Fibroblast of lung (primary cell): ENCODE data around the gene MAP3K4. TPM values are rescaled to one million over a fixed set of nuclear protein-coding genes. Genes with fewer than 3 reads are reported as not detected.

ENCODE experiments used
- DNase-seq, 2 donors: peaks; one replicate each; pipeline versions ENCODE4 v3.0.0 to v3.0.0-alpha.2; 2010; ENCODE audit warnings: low read depth in 2 of 2
- H2AFZ ChIP-seq: 2 replicates; pipeline ENCODE4 v1.5.1; 2012; ENCODE audit warnings: low read length, control low read depth, inconsistent platforms
- H3K27ac ChIP-seq: 2 replicates; pipeline ENCODE4 v1.5.1; 2011; ENCODE audit warnings: low read length, control low read depth; ENCODE audit not compliant: insufficient read depth
- H3K27me3 ChIP-seq: 2 replicates; pipeline ENCODE4 v1.5.1; 2011; ENCODE audit warnings: mild to moderate bottlenecking, low read length; ENCODE audit not compliant: control insufficient read depth, insufficient read depth
- H3K36me3 ChIP-seq: 2 replicates; pipeline ENCODE4 v1.5.1; 2011; ENCODE audit warnings: low read length; ENCODE audit not compliant: control insufficient read depth, insufficient read depth
- H3K4me1 ChIP-seq: 2 replicates; pipeline ENCODE4 v1.5.1; 2011; ENCODE audit warnings: low read length; ENCODE audit not compliant: control insufficient read depth, insufficient read depth; ENCODE audit errors: extremely low read depth
- H3K4me2 ChIP-seq: 2 replicates; pipeline ENCODE4 v1.5.1; 2011; ENCODE audit warnings: low read length, control low read depth; ENCODE audit not compliant: insufficient read depth; ENCODE audit errors: extremely low read depth
- H3K4me3 ChIP-seq, 4 experiments: fragments of 200-600 bp in 1 of 4; sonication (generic) in 1 of 4; replicated peaks in 1 of 4; 2 replicates each; pipeline ENCODE4 v1.5.1; 2011 to 2016; ENCODE audit warnings: low read length in 4 of 4, low read depth in 3 of 4, mild to moderate bottlenecking in 3 of 4, control low read depth in 2 of 4, inconsistent platforms in 1 of 4, mixed read lengths in 1 of 4; ENCODE audit not compliant: insufficient read depth in 1 of 4; ENCODE audit errors: control extremely low read depth in 1 of 4
- H3K79me2 ChIP-seq: 2 replicates; pipeline ENCODE4 v1.5.1; 2012; ENCODE audit warnings: mild to moderate bottlenecking, low read length, inconsistent platforms; ENCODE audit not compliant: control insufficient read depth, insufficient read depth
- H3K9ac ChIP-seq: 2 replicates; pipeline ENCODE4 v1.5.1; 2011; ENCODE audit warnings: mild to moderate bottlenecking, low read length, control low read depth; ENCODE audit not compliant: insufficient read depth
- H3K9me3 ChIP-seq: 2 replicates; pipeline ENCODE4 v1.5.1; 2012; ENCODE audit warnings: low read depth, low read length; ENCODE audit not compliant: control insufficient read depth, insufficient read depth
- H4K20me1 ChIP-seq: 2 replicates; pipeline ENCODE4 v1.5.1; 2011; ENCODE audit warnings: low read length; ENCODE audit not compliant: control insufficient read depth, insufficient read depth; ENCODE audit errors: extremely low read depth
- CTCF ChIP-seq, 2 donors: IDR thresholded peaks in 1 of 2; conservative IDR thresholded peaks in 1 of 2; 1 replicate in 1 of 2; 2 replicates in 1 of 2; pipeline ENCODE4 v1.5.1; 2011 to 2012; ENCODE audit warnings: low read length in 2 of 2, control low read depth in 1 of 2, inconsistent platforms in 1 of 2, low read depth in 1 of 2, mild to moderate bottlenecking in 1 of 2
- EZH2 ChIP-seq: IDR thresholded peaks from 2 replicates; pipeline ENCODE4 v1.5.1; 2012; ENCODE audit warnings: low read length, control low read depth, mild to moderate bottlenecking; ENCODE audit errors: missing control alignments
- polyA plus RNA-seq, 2 donors: library from polyadenylated mRNA; depleted of rRNA in 1 of 2; stranded (reverse) in 1 of 2; unstranded in 1 of 2; fragments of >200 nt; gene quantifications; 2 replicates each; pipeline ENCODE4 v1.2.1, GENCODE V29; 2011 to 2012; ENCODE audit warnings: missing spikeins in 1 of 2
- total RNA-seq: library from RNA; depleted of rRNA; stranded (reverse); fragments of >200 nt; gene quantifications from 2 replicates; pipeline ENCODE4 v1.2.1, GENCODE V29; 2014

MAP3K4 gene
- total and polyA plus RNA-seq, 2 donors (not counting 1 experiment from before 2014, with no cell fraction given): 9.1 to 44.4 TPM

- no peaks in the 10 kb centered on the region for H4K20me1 ChIP-seq
- no peak overlapping the region for H2AFZ ChIP-seq
- H3K9ac ChIP-seq: no peak overlapping the region
- H3K9me3 ChIP-seq: no peaks in the 10 kb centered on the region
- H3K27me3 ChIP-seq: no peaks in the 10 kb centered on the region
- H3K27ac ChIP-seq: no peak overlapping the region
- no peaks in the 10 kb centered on the region for H3K79me2 ChIP-seq
- peaks cover 4% of the 10 kb centered on the region for H3K4me1 ChIP-seq
- DNase-seq: no peak
- peaks cover 12% of the 10 kb centered on the region for H3K36me3 ChIP-seq
- H3K4me2 ChIP-seq: no peak overlapping the region
- no peak for TF ChIP-seq CTCF (conservative IDR thresholded peaks at IDR 0.05 in 1 of 2, IDR thresholded peaks at IDR 0.05 in 1 of 2; ENCODE audit: low read depth in 1 of 2, low read length in 2 of 2)
- no peak for TF ChIP-seq EZH2
- no peak overlapping the region for H3K4me3 ChIP-seq
Observed at GRCh38 chr6:161105408-161105807, 113.8 kb downstream of the MAP3K4 start.

GRCh38 chr6:161107779-161108730 is 116.5 kb downstream of the MAP3K4 start:
- no peaks in the 10 kb centered on the region for H4K20me1 ChIP-seq
- no peak overlapping the region for H3K4me3 ChIP-seq
- no peak overlapping the region for H3K9ac ChIP-seq
- no peaks in the 10 kb centered on the region for H3K27me3 ChIP-seq
- H3K36me3 ChIP-seq: peaks cover 19% of the 10 kb centered on the region
- H3K27ac ChIP-seq: no peak overlapping the region
- no peak for DNase-seq
- H2AFZ ChIP-seq: no peak overlapping the region
- no peak overlapping the region for H3K4me2 ChIP-seq
- H3K79me2 ChIP-seq: no peaks in the 10 kb centered on the region
- H3K4me1 ChIP-seq: peaks cover 4% of the 10 kb centered on the region
- TF ChIP-seq EZH2 (no peak), CTCF (conservative IDR thresholded peaks at IDR 0.05 in 1 of 2, IDR thresholded peaks at IDR 0.05 in 1 of 2; ENCODE audit: low read depth in 1 of 2, low read length in 2 of 2) (no peak)
- no peaks in the 10 kb centered on the region for H3K9me3 ChIP-seq

- no peak overlapping the region for H2AFZ ChIP-seq
- no peak overlapping the region for H3K4me2 ChIP-seq
- no peaks in the 10 kb centered on the region for H4K20me1 ChIP-seq
- TF ChIP-seq CTCF (conservative IDR thresholded peaks at IDR 0.05 in 1 of 2, IDR thresholded peaks at IDR 0.05 in 1 of 2; ENCODE audit: low read depth in 1 of 2, low read length in 2 of 2) (no peak), EZH2 (no peak)
- H3K9me3 ChIP-seq: no peaks in the 10 kb centered on the region
- no peak for DNase-seq
- H3K36me3 ChIP-seq: peaks cover 22% of the 10 kb centered on the region
- peaks cover 4% of the 10 kb centered on the region for H3K4me1 ChIP-seq
- H3K27ac ChIP-seq: no peak overlapping the region
- H3K27me3 ChIP-seq: no peaks in the 10 kb centered on the region
- no peaks in the 10 kb centered on the region for H3K79me2 ChIP-seq
- no peak overlapping the region for H3K4me3 ChIP-seq
- no peak overlapping the region for H3K9ac ChIP-seq
Observed at GRCh38 chr6:161108916-161109315, 117.3 kb downstream of the MAP3K4 start.
